GM19324 (cell line): ENCODE results near the gene ARHGAP36.

Experiments used
- ATAC-seq: cut with Tn5 transposase; IDR thresholded peaks from one replicate; pipeline ENCODE4 v1.9.1; 2021; ENCODE audit warnings: mild to moderate bottlenecking, moderate library complexity; ENCODE audit not compliant: unreplicated experiment, low FRiP score

The ARHGAP36 gene

GRCh38 chrX:131068945-131069719 is 11.0 kb downstream of the ARHGAP36 start:
- ATAC-seq: no peak

- ATAC-seq: no peak
These were observed 14.9 kb downstream of the ARHGAP36 start for GRCh38 chrX:131072871-131073571.

DNA sequence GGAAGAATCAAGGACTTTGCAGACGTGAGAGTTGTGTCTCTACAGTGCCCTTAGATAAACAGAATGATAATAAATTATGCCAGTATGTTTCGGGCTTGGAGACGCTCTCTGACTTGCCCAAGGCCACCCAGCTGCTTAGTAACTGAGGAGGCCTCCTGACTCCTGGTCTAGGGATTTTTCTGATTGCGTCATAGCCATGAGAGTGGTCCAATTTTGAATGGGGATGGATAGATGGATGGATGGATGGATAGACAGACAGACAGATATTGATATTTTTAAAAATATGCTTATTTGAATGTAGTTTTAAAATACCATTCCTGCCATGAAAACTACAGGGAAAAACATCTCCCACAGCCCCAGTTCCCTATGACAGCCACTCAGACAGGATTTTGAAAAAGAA is 15.5 kb downstream of the ARHGAP36 start:
- no peak for ATAC-seq

DNA sequence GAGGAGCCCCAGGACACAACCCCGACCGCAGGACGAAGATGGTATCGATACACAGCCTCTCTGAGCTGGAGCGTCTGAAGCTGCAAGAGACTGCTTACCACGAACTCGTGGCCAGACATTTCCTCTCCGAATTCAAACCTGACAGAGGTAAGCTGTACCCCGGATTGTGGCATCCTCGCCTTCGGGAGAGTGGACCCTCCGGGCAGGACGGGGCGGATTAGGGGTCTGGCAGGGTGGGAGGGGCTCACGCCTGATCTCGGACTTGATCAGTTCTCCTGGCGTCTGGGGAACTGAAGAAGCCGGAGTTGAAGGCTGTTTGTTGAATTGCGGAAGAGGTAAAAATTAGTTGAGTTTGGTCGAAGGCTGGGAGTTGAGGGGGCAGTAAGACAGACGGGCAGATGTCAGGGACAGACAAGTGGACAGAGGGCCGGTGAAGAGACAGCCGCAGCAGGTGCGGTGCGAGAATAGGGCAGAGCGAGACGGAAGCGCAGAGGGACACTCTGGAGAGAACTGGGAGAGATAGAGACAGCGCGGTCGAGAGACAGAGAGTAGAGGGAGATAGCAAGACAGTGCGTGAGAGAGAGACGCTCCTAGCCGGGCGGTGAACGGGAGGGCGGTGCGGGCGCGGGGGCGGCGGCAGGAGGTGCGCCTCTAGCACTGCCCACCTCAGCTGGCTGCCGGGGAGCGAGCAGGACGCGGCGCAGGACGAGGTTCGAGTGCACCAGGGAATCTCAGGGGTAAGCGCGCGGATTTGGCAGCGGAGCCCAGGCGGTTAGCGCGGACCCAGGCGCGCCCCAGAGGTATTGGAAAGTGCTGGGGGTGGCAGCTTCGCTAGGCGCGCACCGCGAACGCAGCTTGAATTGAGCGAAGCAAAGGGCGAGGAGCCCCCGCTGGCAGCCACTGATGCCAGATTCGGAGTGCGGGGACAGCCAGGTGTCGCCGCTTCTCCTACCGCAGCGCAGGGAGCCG is 23.9 kb downstream of the ARHGAP36 start:
- ATAC-seq: no peak

GRCh38 chrX:131083510-131084142 is 25.5 kb downstream of the ARHGAP36 start:
- ATAC-seq: no peak

DNA sequence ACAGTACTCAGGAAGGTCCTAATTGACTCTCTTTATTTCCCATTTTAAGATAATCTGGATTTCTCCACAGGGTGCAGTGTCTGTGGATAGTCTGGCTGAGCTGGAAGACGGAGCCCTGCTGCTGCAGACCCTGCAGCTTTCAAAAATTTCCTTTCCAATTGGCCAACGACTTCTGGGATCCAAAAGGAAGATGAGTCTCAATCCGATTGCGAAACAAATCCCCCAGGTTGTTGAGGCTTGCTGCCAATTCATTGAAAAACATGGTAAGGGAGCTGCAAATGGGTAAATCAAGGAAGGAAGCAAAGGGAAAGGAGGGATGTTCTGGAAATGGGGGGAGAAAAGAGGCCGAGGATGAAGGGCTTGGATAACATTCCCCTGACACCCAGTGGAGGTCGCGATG is 26.0 kb downstream of the ARHGAP36 start:
- no peak for ATAC-seq

DNA sequence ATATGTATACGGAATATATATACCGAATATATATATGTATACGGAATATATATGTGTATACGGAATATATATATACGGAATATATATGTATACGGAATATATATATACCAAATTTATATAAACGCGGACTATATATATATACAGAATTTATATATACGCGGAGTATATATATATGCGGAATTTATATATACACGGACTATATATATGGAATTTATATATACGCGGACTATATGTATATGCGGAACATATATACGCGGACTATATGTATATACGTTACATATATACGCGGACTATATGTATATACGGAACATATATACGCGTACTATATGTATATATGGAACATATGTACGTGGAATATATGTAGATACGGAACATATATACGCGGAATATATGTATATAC is 78.6 kb downstream of the ARHGAP36 start:
- ATAC-seq: no peak

GRCh38 chrX:131139072-131139471 is 80.9 kb downstream of the ARHGAP36 start:
- no peak for ATAC-seq
